HG02981 (cell line): ENCODE data around the gene MRPL36.
"Not testable (repeated sequence)": the region's sequence is repeated elsewhere in the genome, so short reads cannot be mapped to it uniquely, and the experiment has no call there.

Experiments used
- ATAC-seq: cut with Tn5 transposase; IDR thresholded peaks from one replicate; pipeline ENCODE4 v1.9.1; 2021; ENCODE audit warnings: mild to moderate bottlenecking, moderate library complexity; ENCODE audit not compliant: unreplicated experiment

MRPL36 gene

GRCh38 chr5:1797103-1797800 is 2.4 kb downstream of the MRPL36 start:
- no peak for ATAC-seq

DNA sequence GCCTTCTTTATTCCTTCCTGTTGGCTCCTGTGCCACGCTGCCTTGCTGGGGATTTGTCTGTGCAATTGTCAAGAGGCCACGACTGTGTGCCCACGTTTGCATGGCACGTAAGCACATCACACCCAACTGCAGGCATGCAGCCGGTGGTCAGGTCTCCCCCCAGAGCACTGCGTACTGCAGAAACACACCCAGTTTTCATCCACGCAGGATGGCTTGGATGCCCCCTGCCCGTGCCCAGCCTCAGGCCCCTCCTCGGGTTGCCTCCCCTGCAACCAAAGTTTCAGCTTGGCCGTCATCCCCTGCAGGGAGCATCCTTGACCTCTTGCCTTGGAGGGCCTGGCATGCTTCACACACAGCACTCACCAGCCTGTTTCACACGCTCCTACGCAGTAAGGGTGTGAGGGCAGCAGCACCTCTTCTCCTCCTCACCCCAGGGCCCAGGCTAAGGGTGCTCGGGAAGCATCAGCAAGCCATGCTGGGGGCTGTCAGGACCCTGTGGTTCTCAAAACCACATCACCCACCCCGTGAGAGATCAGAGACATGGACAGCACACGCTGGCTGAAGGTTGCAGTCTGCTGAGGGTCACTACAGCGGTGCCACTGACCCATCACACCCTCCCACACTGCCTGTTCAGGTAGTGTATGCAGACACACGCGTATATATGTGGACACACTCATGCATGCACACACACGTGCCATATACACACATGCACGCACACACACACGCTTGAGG is 3.1 kb downstream of the MRPL36 start:
- no peak for ATAC-seq

DNA sequence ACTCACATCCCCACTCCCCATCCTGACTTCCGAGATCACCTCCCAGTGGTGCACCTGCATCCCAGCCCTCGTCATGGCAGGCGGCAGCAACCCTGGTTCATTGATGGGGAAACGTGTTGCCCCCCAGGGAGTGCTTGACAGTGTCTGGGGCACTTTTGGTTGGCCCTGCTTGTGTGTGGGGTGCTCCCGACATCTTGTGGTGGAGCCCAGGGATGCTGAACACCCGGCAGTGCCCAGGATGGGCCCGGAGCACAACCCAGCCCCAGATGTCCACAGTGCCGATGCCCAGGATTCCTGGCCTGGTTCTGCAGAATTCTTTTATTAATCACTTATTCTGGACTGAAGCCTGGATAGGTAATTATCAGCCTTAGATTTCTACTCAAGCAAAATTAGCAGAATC is 3.7 kb downstream of the MRPL36 start:
- no peak for ATAC-seq

- ATAC-seq: no peak
Measured at GRCh38 chr5:1795506-1795905, 4.1 kb downstream of the MRPL36 start.

DNA sequence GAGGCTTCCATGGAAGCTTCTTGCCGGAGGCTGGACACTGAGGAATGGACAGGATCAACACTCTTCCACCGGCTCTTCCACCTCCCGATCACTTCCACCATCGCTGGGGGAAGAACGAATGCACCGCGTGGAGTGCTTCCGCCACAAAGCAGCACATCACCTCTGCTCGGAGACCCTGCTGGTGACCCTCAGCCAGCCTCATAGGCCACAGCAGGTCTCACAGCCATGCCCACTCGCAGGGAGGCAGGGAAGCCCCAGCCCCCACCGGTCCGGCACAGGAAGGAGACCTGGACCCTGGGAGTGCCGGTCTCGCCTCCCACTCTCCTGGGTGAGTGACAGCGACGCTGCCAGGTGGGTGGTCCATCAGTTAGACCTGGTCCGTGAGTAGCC is 4.7 kb downstream of the MRPL36 start:
- no peak for ATAC-seq

DNA sequence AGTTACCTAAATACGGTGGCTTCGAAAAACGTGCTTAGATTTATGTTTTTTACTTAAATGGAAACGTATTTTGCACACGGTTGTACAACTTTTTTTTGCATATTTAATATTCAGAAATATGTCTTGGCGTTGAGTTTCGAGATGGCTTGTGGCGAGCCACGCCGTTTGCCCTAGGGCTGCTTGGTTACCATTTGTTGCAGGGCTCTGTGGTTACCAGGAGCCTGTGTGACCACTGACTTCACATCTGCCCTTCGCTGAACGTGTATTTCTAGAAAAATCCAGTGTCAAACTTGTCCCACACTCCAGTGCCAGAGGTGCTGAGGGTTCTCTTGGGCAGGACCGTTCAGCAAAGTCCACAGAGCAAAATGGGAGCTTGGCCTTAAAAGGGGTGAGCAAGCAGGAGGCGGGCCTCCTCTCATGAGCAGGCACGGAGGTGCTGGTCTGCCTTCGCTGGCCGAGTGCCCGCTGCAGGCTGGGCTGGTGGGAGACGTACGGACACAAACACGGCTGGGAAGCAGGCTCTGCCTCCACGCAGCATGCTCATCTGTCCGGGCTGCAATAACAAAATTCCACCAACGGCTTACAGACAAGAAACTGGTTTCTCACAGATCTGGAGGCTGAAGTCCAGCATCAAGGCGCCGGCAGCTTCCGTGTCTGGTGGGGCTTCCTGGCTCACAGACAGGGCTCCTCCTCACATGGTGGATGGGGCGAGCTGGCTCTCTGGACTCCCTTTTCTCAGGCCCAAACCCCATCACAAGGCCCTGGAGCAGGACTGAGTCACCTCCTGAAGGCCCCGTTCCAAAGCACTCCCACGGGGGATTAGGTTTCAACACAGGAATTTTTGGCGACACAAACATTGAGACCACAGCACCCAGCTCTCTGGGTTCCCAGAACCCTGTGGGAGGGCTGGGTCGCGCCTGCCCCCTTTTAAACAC is 5.4 kb downstream of the MRPL36 start:
- no peak for ATAC-seq

GRCh38 chr5:1793301-1793740 is 6.3 kb downstream of the MRPL36 start:
- ATAC-seq: no peak

DNA sequence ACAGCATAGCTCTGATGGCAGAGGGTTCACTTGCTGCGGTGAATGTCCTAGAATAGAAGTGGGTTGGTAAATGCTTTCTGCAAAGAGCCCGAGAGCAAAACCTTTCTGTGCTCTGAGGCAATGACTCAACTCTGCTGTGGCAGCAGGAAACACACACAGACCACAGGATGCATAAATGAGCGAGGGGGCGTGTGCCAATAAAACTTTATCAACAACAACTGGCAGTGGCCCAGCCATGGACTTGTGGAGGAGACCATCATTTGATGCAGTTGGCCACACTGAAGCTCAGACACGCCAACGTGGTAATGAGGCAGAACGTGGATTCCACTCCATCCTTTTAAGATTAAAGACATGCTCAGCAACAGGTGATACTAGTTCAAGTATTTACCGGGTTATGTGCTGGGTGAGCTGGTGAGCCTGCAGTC is 6.8 kb downstream of the MRPL36 start:
- ATAC-seq: peak; percentile 96

DNA sequence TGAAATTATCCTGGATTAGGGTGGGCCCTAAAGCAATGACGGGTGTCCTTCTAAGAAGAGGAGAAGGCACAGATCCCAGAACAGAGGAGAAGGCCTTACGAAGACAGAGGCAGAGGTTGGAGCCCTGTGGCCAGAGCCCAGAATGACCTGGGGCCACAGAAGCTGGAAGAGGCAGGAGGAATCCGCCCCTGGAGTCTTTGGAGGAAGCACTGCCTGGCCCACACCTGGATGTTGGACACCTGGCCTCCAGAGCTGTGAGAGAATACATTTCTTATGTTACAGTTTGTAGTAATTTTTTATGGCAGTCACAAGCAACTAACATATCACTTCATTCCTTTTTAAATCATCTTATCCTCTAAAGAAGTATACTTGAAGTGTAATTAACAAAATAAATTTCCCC is 8.5 kb downstream of the MRPL36 start:
- no peak for ATAC-seq

- ATAC-seq: no peak
Measured at GRCh38 chr5:1789834-1790471, 9.7 kb downstream of the MRPL36 start.

DNA sequence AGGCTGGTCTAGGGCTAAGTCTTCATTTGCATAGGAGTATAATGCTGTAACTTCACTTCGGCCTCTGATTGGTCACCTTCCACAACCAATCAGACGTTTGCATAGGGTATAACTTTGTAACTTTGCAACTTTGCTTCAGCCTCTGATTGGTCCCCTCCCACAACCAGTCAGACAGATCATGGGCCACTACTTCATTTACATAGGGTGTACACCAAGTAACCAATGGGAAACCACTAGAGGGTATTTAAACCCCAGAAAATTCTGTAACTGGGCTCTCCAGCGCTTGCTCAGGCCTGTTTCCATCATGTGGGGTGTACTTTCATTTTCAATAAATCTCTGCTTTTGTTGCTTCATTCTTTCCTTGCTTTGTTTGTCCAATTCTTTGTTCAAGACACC is 10.2 kb downstream of the MRPL36 start:
- not testable (repeated sequence) for ATAC-seq

DNA sequence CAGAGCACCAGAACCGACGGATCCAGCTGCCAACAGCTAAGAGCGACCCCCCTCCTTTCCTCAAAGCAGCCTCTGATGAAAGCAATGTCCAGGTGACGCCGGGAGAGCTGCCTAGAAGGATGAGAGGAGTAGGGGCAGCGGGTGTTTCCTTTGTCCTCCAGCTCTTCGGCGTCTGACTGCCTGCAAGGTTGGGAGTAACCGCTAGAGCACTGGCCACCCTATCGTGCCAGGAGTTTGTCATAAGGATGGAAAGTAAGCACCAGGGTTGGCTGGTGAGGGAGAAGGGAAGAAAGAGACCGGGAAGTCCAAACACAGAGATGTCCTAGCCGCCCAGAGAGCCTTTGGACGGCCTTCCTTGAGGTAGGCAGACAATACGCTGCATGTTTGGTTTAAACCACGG is 10.8 kb downstream of the MRPL36 start:
- no peak for ATAC-seq

GRCh38 chr5:1788200-1788599 is 11.4 kb downstream of the MRPL36 start:
- no peak for ATAC-seq

GRCh38 chr5:1787472-1788047 is 12.1 kb downstream of the MRPL36 start:
- ATAC-seq: no peak

DNA sequence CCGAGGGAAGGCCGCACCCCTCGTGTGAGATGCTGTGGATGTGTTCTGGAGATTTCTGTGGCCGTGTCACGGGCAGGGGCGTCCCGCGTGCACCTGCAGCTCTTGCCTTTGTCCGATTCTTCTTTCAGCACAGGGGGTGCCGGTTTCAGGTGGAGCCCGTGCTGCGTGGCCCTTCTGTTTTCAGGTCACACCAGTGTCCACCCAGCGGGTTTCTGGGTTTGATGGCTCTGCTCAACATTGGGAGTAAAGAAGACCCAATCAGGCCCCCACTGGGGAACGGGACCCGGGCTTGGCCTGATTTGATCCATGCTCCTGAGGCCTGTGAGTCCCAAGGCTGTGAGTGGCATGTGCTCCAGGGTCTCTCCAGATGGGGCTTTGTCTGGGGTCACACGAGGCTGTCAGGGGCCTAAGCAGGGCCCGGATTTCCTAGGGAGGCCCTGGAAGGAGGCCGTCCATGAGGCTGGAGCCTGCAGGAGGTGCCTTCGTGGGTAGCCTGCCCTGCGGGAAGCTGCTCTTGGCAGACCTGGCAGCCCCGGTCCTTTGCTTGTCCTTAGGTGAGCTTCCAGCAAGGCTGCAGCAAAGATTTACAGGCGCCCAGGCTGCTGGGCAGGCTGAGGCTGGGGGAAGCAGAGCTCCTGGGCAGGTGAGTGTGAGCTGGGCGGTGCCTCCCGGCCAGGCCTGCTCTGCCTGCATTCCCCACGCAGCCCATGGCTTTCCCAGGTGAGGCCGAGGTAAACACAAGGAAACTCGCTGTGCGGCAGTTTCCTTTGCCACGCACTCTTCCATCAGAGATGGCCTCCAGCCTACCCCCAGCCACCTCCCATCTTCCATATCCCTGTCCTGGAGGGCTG is 12.8 kb downstream of the MRPL36 start:
- no peak for ATAC-seq

GRCh38 chr5:1785984-1786383 is 13.7 kb downstream of the MRPL36 start:
- ATAC-seq: no peak

- no peak for ATAC-seq
Measured at GRCh38 chr5:1785062-1785461, 14.6 kb downstream of the MRPL36 start.

- no peak for ATAC-seq
Measured at GRCh38 chr5:1784197-1785050, 15.2 kb downstream of the MRPL36 start.

GRCh38 chr5:1783216-1783554 is 16.5 kb downstream of the MRPL36 start:
- peak; percentile 82 for ATAC-seq
